Lower lobe of right lung (tissue), 2 donors: ENCODE data around the gene PDGFA. TPM values are rescaled to one million over a fixed set of nuclear protein-coding genes. Genes with fewer than 3 reads are reported as not detected.

Experiments used
- ATAC-seq, 2 donors: fragments of 200-7000 bp; cut with Tn5 transposase; one replicate each; pipeline ENCODE4 v1.9.1; 2020 to 2022; ENCODE audit warnings: mild to moderate bottlenecking in 2 of 2, moderate library complexity in 2 of 2
- DNase-seq: peaks from one replicate; pipeline ENCODE4 v3.0.0-alpha.2; 2020
- H3K27ac ChIP-seq: fragments of 200-600 bp; one replicate; pipeline ENCODE4 v1.8.0; 2022
- H3K27me3 ChIP-seq: fragments of 200-600 bp; one replicate; pipeline ENCODE4 v1.8.0; 2022; ENCODE audit warnings: low read depth
- H3K36me3 ChIP-seq: fragments of 200-600 bp; one replicate; pipeline ENCODE4 v1.8.0; 2022; ENCODE audit warnings: mild to moderate bottlenecking
- H3K4me1 ChIP-seq: fragments of 200-600 bp; one replicate; pipeline ENCODE4 v1.8.0; 2022
- H3K4me3 ChIP-seq: fragments of 200-600 bp; one replicate; pipeline ENCODE4 v1.8.0; 2022; ENCODE audit warnings: mild to moderate bottlenecking
- H3K9me3 ChIP-seq: fragments of 200-600 bp; one replicate; pipeline ENCODE4 v1.8.0; 2022
- intact Hi-C: fragments of 100-400 bp; cut with DNase I; formaldehyde crosslinking; loops from one replicate; pipeline ENCODE4 v1.11.0; 2022
- total RNA-seq: library from RNA; stranded (reverse); fragmentation: NEBNext Ultra II Directional; extraction: Animal tissue kit (Norgen Biotek cat#: 25700); gene quantifications from one replicate; pipeline ENCODE4 v1.2.1, GENCODE V29; 2021
- TF ChIP-seq, protein P1 (sequence below): fragments of 200-600 bp; IDR thresholded peaks from one replicate; pipeline ENCODE4 v1.8.0; 2022; ENCODE audit warnings: antibody characterized with exemption, mild to moderate bottlenecking
- donor health status: DM: no; HTN: yes; CAD: no; lungs with severe emphysema.

PDGFA gene
- total RNA-seq, 1 donor from 2014 or later = 27.1 TPM

GRCh38 chr7:483656-484355 is 35.8 kb downstream of the PDGFA start:
- intact Hi-C loops = no loop called here
- no peak overlapping the region for H3K27ac ChIP-seq
- DNase-seq (peak; percentile 9), ATAC-seq (no peak)
- H3K4me1 ChIP-seq = peaks cover 14% of the 10 kb centered on the region
- no peak overlapping the region for H3K4me3 ChIP-seq
- H3K9me3 ChIP-seq = no peaks in the 10 kb centered on the region
- peaks cover 26% of the 10 kb centered on the region for H3K27me3 ChIP-seq
- H3K36me3 ChIP-seq = no peaks in the 10 kb centered on the region
- TF ChIP-seq, protein P1, sequence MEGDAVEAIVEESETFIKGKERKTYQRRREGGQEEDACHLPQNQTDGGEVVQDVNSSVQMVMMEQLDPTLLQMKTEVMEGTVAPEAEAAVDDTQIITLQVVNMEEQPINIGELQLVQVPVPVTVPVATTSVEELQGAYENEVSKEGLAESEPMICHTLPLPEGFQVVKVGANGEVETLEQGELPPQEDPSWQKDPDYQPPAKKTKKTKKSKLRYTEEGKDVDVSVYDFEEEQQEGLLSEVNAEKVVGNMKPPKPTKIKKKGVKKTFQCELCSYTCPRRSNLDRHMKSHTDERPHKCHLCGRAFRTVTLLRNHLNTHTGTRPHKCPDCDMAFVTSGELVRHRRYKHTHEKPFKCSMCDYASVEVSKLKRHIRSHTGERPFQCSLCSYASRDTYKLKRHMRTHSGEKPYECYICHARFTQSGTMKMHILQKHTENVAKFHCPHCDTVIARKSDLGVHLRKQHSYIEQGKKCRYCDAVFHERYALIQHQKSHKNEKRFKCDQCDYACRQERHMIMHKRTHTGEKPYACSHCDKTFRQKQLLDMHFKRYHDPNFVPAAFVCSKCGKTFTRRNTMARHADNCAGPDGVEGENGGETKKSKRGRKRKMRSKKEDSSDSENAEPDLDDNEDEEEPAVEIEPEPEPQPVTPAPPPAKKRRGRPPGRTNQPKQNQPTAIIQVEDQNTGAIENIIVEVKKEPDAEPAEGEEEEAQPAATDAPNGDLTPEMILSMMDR = no peak

GRCh38 chr7:482521-483083 is 37.0 kb downstream of the PDGFA start:
- TF ChIP-seq, protein P1 = no peak
- Histone ChIP-seq H3K36me3 (no peaks in the 10 kb centered on the region), H3K9me3 (no peaks in the 10 kb centered on the region), H3K4me3 (no peak overlapping the region), H3K27ac (no peak overlapping the region), H3K27me3 (peaks cover 26% of the 10 kb centered on the region), H3K4me1 (peaks cover 14% of the 10 kb centered on the region)
- intact Hi-C loops = no loop called here
- DNase-seq = no peak
- ATAC-seq = no peak

DNA sequence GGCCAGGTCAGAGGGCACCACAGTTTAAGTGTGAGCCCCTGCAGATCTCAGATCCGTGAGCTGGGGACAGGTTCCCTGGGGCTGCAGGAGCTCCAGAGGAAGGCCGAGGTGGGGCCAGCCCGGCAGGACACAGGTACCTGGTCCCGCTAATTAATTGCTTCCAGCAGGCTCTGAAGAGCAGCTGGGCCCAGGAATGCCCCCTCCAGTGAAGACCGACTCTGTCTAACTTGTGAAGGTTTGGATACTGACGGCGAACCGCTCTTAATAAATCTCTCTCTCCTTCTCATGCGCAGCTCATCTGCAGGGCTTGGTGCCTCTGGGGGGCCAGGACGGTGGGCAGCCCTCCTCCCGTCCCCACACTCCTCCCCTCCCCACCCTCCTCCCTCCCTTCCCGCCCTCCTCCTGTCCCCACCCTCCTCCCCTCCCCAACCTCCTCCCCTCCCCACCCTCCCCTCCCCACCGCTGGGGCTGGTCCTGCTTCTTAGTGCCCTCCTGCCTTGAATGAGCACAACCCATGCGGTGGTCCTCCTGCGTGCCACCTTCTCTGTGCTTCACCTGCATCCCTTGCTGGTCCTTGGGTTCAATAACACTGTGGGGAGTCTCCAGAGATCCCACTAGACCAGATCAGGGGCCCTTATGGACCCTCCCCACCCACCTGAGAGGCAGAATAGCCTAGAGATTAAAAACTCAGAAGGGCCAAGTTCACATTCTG is 38.3 kb downstream of the PDGFA start:
- no peak overlapping the region for H3K4me3 ChIP-seq
- no peak overlapping the region for H3K27ac ChIP-seq
- intact Hi-C loops = no loop called here
- H3K9me3 ChIP-seq = no peaks in the 10 kb centered on the region
- ATAC-seq (no peak), DNase-seq (no peak)
- peaks cover 14% of the 10 kb centered on the region for H3K4me1 ChIP-seq
- TF ChIP-seq, protein P1 = no peak
- H3K27me3 ChIP-seq = peaks cover 26% of the 10 kb centered on the region
- no peaks in the 10 kb centered on the region for H3K36me3 ChIP-seq

GRCh38 chr7:480531-481218 is 39.0 kb downstream of the PDGFA start:
- H3K27me3 ChIP-seq = peaks cover 26% of the 10 kb centered on the region
- TF ChIP-seq, protein P1 = no peak
- H3K36me3 ChIP-seq = no peaks in the 10 kb centered on the region
- DNase-seq = no peak
- H3K9me3 ChIP-seq = no peaks in the 10 kb centered on the region
- H3K4me3 ChIP-seq = no peak overlapping the region
- no peak overlapping the region for H3K27ac ChIP-seq
- peak; percentile 11 to 16 for ATAC-seq
- peaks cover 14% of the 10 kb centered on the region for H3K4me1 ChIP-seq
- intact Hi-C loops = no loop called here

DNA sequence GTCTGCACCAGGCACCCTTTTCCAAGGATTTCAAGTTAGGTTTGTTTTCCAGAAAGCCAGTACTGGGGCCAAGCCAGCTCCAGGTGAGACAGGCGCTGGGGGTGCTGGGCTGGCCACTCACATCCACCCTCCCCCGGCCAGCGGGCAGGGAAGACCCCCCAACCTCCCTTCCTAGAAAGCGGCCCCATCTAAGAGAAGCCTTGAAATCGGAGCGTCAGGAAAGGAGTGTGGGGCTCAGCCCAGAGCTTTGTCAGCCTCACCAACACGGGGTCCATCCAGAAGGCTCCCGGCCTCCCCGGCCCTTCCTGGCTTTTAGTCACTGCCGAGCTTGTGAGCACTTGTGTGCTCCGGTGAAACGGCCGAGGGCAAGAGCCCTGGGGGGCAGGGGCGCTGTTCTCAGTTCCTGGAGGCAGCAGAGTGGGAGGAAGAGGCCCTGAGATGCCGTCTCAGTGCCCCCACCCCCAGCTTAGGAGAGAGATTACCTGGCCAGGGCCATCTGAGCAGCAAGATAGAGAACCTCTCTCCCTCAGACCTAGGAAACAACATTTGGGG is 39.6 kb downstream of the PDGFA start:
- TF ChIP-seq, protein P1 = no peak
- Histone ChIP-seq H3K27me3 (peaks cover 21% of the 10 kb centered on the region), H3K4me1 (peaks cover 8% of the 10 kb centered on the region), H3K27ac (no peak overlapping the region), H3K36me3 (no peaks in the 10 kb centered on the region), H3K9me3 (no peaks in the 10 kb centered on the region), H3K4me3 (no peak overlapping the region)
- no peak for ATAC-seq
- intact Hi-C loops = no loop called here
- DNase-seq = no peak
